Measurements from ENCODE around the gene L3MBTL2.

DNA sequence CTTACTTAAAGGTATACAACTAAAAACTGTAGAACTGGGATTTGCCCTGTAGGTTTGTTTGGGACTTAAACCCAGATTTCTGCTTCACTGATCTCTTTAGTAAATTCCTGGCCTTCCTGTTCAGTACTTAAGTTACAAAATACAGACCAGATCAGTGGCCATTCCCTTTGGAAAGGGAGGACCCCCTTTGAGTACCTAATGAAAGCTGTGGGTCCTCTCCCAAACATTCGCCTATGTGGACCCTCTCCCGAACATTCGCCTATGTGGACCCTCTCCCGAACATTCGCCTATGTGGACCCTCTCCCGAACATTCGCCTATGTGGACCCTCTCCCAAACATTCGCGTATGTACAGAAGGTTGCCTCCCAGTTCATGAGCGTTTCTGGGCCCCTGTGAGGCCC, 10.3 kb downstream of the L3MBTL2 start:
- TF ChIP-seq POLR2AphosphoS5 (IDR thresholded peaks at IDR 0.05) (no peak), POLR2A (IDR thresholded peaks at IDR 0.05) (no peak)
- TF ChIP-seq, protein P1, sequence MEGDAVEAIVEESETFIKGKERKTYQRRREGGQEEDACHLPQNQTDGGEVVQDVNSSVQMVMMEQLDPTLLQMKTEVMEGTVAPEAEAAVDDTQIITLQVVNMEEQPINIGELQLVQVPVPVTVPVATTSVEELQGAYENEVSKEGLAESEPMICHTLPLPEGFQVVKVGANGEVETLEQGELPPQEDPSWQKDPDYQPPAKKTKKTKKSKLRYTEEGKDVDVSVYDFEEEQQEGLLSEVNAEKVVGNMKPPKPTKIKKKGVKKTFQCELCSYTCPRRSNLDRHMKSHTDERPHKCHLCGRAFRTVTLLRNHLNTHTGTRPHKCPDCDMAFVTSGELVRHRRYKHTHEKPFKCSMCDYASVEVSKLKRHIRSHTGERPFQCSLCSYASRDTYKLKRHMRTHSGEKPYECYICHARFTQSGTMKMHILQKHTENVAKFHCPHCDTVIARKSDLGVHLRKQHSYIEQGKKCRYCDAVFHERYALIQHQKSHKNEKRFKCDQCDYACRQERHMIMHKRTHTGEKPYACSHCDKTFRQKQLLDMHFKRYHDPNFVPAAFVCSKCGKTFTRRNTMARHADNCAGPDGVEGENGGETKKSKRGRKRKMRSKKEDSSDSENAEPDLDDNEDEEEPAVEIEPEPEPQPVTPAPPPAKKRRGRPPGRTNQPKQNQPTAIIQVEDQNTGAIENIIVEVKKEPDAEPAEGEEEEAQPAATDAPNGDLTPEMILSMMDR (IDR thresholded peaks at IDR 0.05 in 8 of 11, conservative IDR thresholded peaks at IDR 0.05 in 3 of 11) = no peak

Measured in spleen (tissue), 7 donors.